HG02623 (cell line): Measurements from ENCODE around the gene NEURL1B.

Experiments
- ATAC-seq: cut with Tn5 transposase; IDR thresholded peaks from one replicate; pipeline ENCODE4 v1.9.1; 2021; ENCODE audit warnings: moderate library complexity; ENCODE audit not compliant: unreplicated experiment

The NEURL1B gene

GRCh38 chr5:172633403-172633970 lies 7.6 kb upstream of the NEURL1B start:
- no peak for ATAC-seq

DNA sequence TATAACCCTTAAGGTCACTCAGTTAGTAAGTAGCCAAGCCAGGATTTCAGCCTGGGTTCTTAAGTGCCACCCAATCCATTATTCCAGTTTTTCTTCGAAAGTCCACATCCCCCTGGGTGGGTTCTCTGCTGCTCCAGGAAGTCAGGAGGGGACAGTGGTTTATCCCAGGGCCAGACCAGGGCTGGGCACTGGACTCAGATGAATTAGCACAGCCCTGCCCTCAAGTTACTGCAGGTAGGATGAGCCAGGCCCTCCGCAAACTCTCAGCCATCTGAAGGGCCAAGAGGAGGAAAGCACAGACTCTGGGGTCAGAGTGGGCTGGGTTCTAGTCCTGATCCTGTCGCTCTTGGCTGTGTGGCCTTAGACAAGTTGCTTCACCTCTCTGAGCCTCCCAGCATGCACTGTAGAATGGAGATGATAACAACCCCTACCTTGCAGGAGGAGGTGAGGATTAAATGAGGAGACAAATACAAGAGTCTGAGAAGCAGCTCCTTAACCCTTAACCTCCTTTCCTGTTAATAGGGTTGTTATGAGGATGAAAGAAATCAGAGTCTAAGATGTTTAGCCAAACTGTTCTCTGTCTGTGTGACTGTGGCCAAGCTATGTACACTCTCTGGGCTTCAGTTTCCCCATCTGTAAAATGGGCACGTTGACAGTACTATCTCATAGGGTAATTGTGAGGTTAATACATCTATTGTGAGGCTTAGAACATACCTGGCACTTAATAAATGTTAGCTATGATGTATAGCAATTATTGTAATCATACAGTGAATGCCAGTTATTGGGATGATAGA lies 6.8 kb upstream of the NEURL1B start:
- no peak for ATAC-seq

DNA sequence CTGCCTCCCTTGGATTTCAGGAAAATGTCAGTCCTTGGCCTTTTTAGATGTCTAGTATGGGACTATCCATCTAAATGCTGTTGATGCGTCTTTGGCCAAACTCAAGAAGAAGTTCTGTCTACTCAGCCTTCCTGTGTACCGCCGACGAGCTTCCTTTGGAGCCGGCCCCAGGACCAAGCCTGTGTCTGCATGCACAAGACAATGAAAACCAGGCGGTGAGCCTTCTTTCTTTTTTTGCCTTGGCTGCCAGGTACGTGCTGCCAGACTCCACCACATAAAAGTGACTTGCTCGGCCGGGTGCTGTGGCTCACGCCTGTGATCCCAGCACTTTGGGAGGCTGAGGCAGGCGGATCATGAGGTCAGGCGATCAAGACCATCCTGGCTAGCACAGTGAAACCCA lies 6.0 kb upstream of the NEURL1B start:
- no peak for ATAC-seq

GRCh38 chr5:172636279-172637050 lies 4.6 kb upstream of the NEURL1B start:
- ATAC-seq, result no peak

DNA sequence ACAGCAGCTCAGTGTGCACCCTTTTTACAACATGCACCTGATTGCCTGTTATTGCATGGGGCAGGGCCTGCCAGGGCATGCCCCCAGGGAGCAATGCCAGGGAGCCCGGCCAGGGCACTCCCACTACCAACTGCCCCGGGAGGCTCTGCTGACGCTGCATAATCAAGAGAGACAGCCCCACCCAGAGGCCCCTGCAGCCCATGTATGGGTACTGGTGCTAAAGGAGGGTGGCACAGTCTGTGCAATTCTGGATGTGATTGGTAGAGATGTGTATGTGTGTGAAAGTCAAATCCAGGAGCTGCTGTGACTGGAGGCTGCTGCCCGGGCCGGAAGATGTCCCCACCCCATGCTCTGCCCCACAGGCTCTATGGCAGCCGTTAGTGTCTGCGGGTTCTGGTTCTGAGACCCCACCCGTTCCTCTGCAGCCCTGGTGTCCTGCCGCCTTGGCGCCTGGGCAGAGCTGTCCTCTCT lies 3.9 kb upstream of the NEURL1B start:
- no peak for ATAC-seq

DNA sequence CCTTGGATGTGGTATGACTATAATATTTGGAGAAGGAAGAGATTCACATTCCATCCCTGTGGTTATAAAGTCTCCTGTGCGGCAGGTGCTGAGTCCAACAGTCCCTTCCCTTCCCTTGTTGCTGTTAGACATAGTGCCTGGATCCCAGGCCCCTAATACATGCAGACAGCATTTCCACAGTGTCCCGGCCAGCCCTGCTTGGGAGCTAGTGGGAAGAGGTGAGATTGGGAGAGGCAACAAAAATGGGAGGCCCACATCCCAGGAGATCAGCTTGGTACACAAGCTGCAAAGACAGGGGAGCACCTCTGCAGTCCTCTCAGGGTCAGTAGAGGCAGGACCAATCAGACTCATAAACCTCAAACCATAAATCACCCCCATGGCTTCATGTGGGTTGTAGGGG lies 3.3 kb upstream of the NEURL1B start:
- no peak for ATAC-seq

- ATAC-seq, result no peak
Observed at GRCh38 chr5:172638209-172638768, 2.8 kb upstream of the NEURL1B start.

DNA sequence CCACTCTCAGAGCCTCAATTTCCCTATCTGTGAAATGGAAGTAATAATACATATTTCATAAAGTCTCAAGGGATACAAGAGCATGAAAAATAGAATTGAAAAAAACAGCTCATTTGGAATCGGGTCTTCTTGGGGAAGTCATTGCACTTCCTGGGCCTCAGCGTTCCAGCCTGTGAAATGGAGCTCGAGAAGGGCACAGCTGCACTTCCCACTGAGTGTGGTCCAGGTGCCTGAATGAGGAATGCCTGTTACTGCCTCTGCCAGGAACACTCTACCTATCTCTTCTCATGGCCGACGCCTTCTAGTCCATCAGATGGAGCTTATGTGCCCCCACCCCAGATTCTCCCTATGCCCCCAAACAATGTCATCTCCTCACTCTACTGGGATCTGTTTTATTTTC lies 924 bp upstream of the NEURL1B start:
- no peak for ATAC-seq

- no peak for ATAC-seq
Observed at GRCh38 chr5:172641359-172642050, 442 bp downstream of the NEURL1B start.

DNA sequence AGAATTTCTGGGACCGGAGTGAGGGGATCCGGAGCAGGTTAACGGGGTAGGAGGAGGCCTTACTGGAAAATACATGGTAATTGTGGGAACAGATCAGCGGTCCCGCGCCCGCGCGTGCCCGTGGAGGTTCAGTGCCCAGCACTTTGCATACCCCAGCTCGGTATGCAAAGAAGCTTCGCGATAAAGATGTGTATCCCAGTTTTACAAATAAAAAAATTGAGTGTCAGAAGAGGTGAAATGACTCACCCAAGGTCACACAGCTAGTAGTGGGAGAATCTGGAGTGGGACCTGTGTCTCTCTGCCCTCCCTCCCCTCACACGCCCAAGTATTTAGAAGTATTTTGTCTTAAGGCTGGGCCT lies 967 bp downstream of the NEURL1B start:
- ATAC-seq, result no peak

GRCh38 chr5:172642486-172642885 lies 1.4 kb downstream of the NEURL1B start:
- ATAC-seq, result no peak

GRCh38 chr5:172642926-172643871 lies 2.1 kb downstream of the NEURL1B start:
- ATAC-seq, result no peak

DNA sequence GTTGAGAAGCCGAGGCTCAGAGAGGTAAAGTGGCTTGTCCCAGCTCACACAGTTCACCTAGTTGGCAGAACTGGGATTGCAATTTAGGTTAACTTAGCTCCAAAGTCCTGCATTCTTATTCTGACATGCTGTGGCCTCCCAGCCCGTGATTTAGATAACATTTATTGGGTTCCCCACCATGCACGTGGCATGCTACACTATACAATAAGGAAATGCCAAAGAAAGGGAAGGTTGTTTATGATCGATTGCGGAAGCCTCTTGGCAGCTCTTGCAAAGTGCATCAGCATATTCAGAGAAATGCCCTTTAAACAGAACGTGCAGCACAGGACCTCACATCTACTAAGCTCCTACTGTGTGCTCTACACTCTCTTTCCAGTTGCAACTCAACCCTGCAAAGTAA lies 3.2 kb downstream of the NEURL1B start:
- no peak for ATAC-seq

DNA sequence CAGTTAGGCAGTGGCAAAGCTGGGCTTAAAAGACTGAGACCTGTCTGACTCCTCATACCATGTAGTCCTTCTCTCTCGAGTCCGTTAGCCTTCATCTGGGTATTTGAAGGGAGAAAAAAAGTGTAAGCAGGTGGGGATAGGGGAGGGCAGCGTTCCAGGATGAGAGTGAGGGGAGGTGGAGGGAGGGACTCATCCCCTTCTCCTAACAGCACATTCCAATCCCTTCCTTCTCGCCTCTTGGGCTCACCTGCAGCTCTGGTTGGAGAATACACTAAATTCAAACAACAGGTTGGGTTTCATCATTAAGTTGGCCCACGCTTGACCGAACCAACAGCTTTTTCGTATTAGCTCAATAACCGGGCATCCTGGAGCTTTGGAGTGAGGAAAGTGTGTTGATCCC lies 3.6 kb downstream of the NEURL1B start:
- ATAC-seq, result no peak

DNA sequence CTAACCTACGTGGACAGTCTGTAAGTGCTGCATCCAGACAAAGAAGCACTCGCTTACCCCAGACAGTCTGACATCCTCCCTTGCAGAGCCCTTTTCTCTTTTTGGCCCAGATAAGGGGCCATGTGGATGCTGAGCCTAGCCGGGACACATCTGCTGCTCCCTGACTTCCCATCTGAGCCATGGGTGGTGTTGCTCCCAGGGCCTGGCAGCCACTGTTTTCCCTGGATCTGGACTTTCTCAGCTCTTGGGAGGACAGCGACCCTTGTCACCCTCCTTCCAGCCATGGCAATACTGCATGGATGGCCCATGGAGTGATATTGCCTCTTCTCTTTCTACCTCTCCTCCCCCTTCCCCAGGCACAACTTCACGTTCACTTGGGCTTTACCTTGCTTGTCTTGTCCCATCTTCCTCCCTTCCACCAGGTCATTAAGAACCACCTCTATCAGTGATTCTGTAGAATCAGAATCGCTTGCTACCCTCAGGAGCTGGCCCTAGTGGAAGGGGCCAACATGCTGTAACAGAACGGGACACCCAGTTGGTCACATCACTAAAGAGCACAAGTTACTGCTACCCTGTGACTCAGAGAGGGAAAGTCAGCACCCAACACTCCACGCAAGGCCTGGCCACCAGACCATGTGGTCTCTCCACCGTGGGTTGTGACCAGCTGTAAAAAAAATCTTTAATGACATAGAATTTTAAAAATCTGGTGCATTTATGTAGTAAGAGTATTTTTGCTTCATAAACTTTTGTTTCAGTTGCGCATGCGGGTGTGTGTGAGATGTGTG lies 4.4 kb downstream of the NEURL1B start:
- ATAC-seq, result no peak

DNA sequence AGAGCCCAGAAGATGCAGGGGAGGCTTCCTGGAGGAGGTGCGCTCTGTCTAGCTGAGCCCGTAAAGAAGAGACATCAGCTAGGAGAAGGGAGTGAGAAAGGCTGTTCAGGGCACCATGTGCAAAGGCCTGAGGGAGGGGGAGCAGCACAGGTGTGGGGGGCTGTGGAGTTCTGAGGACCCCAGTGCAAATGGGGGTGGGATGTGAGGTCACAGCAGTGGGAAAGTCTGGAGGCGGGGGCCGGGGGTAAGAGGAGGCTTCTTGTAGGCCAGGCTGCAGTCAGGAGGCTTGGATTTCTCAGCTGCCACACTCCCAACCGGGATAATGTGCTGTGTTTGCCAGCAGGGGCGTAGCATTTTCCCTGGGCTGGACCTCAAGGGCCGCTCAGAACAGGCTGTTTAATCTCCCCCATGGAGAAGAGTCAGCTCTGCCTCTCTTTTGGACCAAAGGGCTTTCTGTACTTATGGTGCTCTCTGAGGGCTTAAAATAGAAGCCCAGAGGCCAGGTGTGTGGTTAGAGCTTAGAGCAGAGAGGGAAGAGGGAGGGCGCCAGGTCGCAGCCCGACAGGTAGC lies 5.7 kb downstream of the NEURL1B start:
- ATAC-seq, result no peak

DNA sequence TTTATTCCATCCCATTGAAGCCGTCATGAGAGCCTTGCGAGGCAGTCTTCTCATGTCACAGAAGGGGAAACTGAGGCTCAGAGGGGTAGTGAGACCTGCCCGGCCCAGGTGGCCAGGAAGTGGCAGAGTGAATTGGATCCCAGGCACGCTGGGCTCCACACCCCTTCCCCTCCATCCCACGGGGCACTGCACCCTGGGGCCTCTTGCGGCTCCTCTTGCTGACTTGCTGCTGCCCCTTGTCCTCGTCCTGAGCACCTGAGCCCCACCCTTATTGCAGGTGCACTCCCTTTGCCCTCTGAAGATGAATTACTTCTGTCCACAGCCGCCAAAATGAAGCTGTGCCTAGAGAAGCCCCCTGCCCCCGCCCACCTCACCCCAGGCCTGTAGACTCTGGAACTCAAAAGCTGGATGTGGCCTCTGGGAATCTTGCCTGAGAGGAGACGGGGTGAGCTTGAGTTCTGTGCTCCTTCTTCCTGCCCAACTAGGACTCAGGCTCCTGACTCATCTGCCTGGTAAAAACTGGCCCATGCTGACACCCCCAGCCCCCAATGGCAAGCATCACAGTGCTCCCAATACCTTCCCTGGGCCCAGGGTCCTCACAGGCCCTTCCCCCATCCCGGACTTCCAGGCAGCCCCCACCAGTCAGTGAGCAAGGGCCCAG lies 6.4 kb downstream of the NEURL1B start:
- ATAC-seq, result no peak

DNA sequence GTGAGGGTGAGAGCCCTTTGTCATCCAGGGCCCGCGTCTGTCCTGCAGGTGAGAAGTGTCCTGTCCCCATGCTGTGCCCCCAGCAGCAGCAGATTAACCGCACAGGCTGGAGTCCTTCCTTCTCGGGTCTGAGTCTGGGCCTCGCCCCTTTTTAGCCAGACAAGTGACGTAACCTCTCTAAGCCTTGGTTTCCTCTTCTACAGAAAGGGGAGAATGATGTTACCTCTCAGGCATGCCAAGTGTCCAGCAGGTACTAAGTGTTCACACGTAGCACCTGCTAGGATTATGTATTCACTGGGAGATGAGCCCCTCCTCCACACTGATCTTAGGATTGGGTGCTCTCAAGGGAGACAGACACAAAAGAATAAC lies 6.9 kb downstream of the NEURL1B start:
- no peak for ATAC-seq
